Hindlimb muscle (tissue), 1 donor: ENCODE results near the gene ADCY6. TPM values are rescaled to one million over a fixed set of nuclear protein-coding genes. Genes with fewer than 3 reads are reported as not detected.

Experiments used
- DNase-seq: peaks from one replicate; pipeline ENCODE4 v3.0.0-alpha.2; 2013
- polyA plus RNA-seq: library from polyadenylated mRNA; unstranded; fragments of 120-200 nt; gene quantifications from one replicate; pipeline ENCODE4 v1.2.1, GENCODE V29; 2013; ENCODE audit not compliant: insufficient read length

ADCY6 gene
- polyA plus RNA-seq, 1 donor = 40.6 TPM

- peak; percentile 88 for DNase-seq
Measured at GRCh38 chr12:48815126-48816110, 26.5 kb upstream of the ADCY6 start.

GRCh38 chr12:48814262-48815125 lies 25.6 kb upstream of the ADCY6 start:
- DNase-seq = peak; percentile 79

DNA sequence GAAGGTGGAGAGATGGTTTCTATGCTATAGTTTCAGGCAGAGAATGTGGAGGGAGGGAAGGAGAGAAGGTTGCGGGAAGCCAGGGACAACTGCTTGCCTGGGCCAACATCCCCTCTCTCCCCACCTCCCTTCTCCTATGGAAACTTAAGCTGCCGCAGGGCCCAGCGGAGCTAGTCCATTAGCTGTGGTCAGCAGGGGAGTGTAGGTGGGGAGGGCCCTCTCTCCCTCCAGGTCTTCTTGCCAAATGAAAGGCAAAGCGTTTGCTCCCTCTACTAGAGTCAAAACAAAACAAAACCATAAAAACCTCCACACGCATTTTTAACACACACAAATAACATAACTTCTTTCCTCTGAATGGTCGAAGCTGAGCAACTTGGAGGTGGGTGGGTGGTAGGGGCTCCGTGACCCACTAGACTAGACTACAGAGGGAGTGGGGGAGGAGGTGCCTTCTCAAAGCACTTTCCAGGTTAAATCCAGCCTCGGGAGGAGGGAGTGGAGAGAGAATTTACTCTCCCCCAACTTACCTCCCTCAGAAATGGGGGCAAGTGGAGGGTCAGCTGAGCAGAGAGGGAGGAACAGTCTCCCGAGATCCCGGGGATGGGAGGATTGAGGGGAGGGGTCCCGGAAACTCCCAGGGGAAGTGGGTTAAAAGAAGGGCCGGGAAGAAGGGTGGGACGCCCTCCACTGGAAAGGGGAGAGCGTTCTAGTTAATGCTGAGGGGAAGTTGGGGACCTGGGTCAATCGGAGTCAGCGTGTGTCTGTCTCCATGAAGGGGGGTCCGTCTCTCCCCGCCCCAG lies 24.8 kb upstream of the ADCY6 start:
- peak; percentile 36 for DNase-seq

GRCh38 chr12:48812389-48812788 lies 23.5 kb upstream of the ADCY6 start:
- DNase-seq = no peak

GRCh38 chr12:48811437-48812090 lies 22.7 kb upstream of the ADCY6 start:
- no peak for DNase-seq

- DNase-seq = no peak
Measured at GRCh38 chr12:48810903-48811431, 22.1 kb upstream of the ADCY6 start.

GRCh38 chr12:48807981-48808380 lies 19.1 kb upstream of the ADCY6 start:
- no peak for DNase-seq

- no peak for DNase-seq
Measured at GRCh38 chr12:48803675-48804074, 14.8 kb upstream of the ADCY6 start.

DNA sequence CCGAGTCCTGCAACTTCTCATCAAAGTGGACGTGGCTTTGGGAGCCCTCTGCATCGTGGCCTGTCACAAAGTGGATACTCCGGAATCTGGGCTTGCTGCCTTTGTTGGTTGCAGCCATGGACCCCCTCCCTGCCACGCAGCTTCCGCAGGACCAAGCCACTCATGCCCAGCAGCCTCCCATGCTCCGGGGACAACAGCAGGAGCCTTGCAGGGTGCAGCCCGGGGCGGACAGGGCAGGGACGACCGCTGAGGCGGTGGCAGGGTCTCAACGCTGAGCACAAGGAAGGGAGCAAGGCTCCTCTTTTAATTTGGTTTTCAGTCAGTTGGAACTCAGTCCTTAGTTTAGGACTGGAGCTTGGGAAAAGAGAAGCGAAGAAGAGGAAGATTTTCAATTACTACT lies 12.1 kb upstream of the ADCY6 start:
- no peak for DNase-seq

DNA sequence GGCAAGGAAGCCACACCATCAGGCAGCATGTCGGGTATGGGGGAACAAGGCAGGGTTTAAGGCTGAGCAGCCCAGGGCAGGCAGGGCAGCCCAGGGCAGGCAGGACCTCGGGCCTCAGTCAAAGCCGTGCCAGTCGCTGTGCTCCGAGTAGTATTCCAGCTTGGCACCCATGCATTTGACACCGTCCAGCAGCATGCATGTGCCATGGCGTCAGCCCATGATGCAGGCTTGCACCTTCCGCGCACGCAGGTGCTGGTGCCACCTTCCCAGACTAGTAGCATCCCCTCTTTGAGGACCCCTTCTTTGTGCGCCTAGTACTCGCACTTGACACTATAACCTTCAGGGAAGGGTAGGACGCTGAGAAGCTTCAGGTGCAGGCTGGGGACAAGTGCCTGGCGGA lies 11.6 kb upstream of the ADCY6 start:
- no peak for DNase-seq

GRCh38 chr12:48796976-48797375 lies 8.1 kb upstream of the ADCY6 start:
- no peak for DNase-seq

DNA sequence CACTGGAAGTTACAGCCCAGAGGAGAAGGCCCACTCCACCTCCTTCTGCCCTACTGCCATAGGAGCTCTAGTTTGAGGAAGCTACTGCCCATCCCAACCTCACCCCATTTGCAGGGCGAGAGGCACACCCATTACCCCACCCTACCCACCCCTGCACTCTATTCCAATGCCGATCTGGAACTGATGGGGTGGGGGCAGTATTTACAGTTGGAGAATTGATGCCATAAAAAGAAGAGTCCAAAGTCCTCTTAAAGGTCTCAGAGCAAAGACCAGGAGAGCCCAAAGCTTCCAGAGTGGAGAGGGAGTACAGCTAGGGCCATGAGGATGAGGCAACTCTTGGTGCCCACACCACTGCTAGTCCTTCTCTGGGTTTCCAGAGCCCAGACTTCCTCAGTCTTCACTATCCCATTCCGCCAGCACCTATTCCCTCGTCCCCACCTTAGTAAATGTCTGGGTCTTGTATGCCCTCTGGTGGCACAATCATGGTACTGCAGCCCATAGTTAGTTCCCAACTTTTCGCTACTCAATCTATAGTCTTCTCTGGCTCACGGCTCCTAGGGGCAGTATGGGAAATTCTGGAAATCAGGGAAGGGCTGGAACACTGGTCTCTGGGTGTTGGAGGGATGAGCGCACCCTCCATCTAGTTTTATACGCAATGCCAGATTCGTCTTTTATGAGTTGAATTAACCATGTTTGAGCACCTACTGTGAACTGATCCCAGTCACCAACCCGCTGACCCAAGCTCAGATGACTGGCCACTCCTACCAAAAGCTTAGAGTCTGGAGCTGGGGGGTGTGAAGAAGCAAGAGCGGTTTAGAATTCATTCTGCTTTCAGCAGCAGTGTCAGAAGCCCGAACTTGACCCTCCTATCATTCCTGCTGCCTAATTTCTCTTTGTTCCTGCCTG lies 6.9 kb upstream of the ADCY6 start:
- DNase-seq = peak; percentile 78

DNA sequence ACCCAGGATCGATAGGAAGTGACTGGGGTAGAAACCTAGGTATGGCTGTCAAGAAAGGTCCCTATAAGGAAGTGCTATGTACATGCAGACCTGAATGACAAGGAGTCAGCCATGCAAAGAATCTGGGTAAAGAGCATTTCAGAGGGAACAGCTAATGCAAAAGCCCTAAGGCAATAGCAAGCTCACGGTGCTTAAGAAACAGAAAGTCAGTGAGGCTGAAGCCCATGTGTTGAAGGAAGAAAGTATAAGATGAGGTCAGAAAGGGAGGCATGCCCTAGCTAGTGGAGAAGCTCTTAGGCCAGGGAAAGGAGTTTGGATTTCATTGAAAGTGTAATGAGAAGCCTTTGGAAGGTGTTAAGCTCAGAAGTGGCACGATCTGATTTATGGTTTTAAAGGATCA lies 6.0 kb upstream of the ADCY6 start:
- no peak for DNase-seq

- DNase-seq = no peak
Measured at GRCh38 chr12:48793696-48794095, 4.8 kb upstream of the ADCY6 start.

GRCh38 chr12:48789858-48790326 lies 1.0 kb upstream of the ADCY6 start:
- DNase-seq = no peak

- no peak for DNase-seq
Measured at GRCh38 chr12:48788524-48788853, 400 bp downstream of the ADCY6 start.

DNA sequence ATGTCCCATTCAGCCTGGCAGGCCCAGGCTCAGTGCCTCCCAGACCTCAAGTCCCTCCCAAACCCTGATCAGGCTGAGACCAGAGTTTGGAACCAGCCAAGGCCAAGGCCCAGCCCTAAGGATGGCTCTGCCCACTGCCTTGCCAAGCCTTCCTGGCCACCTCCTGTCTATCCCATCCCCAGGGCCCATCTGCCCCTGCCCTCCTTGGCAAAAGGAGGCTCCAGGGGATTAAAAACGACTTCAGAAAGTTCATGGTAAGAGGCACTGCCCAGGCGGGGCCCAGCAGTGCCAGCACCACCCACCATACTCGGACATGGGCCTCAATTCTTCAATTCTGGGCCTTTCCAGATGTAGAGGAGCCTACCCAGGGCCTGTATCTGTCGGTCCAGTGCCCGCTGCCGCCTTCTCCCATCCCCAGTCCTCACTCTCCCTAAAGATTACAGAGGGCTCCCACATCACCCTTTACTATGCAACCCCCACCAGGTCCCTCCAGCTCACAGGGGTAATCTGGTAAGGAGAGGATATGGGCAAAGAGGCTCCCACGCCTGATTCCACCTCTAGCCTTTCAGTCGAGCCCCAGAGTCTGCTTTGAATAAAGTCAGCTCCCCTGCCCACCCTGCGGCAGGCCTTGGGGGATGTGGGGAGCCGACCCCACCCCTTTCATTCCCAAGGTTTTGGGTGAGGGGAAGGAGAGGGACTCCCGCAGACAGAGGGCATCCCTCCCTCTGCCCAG lies 932 bp downstream of the ADCY6 start:
- DNase-seq = no peak

- DNase-seq = no peak
Measured at GRCh38 chr12:48786591-48787544, 2.0 kb downstream of the ADCY6 start.

GRCh38 chr12:48783432-48783831 lies 5.5 kb downstream of the ADCY6 start:
- DNase-seq = no peak
